ENCODE data around the gene IGSF6.

- TF ChIP-seq POLR2A (IDR thresholded peaks at IDR 0.05; ENCODE audit: low read depth, low read length) (no peak), POLR2AphosphoS5 (IDR thresholded peaks at IDR 0.05; ENCODE audit: low read depth, low read length) (no peak), TAF1 (IDR thresholded peaks at IDR 0.05; ENCODE audit: borderline replicate concordance, low read depth, low read length) (no peak)
Measured at GRCh38 chr16:21641916-21642315, 10.5 kb downstream of the IGSF6 start.
